Occipital lobe (tissue), 3 donors: ENCODE measurements around the gene CFHR5. TPM values are rescaled to one million over a fixed set of nuclear protein-coding genes. Genes with fewer than 3 reads are reported as not detected.
"Not testable (repeated sequence)": the region's sequence is repeated elsewhere in the genome, so short reads cannot be mapped to it uniquely, and the experiment has no call there.

Experiments
- DNase-seq: peaks from one replicate; lab custom pipeline; 2025; lab: John Stamatoyannopoulos, UW
- small RNA-seq: library from RNA; depleted of rRNA; stranded (forward); fragments of <200 nt; gene quantifications from one replicate; pipeline ENCODE3, GENCODE V24; 2014
- total RNA-seq: library from RNA; depleted of rRNA; stranded (reverse); fragments of >200 nt; gene quantifications from one replicate; pipeline ENCODE4 v1.2.3, GENCODE V29; 2014

The CFHR5 gene
- total RNA-seq, 1 donor from 2014 or later = not detected

DNA sequence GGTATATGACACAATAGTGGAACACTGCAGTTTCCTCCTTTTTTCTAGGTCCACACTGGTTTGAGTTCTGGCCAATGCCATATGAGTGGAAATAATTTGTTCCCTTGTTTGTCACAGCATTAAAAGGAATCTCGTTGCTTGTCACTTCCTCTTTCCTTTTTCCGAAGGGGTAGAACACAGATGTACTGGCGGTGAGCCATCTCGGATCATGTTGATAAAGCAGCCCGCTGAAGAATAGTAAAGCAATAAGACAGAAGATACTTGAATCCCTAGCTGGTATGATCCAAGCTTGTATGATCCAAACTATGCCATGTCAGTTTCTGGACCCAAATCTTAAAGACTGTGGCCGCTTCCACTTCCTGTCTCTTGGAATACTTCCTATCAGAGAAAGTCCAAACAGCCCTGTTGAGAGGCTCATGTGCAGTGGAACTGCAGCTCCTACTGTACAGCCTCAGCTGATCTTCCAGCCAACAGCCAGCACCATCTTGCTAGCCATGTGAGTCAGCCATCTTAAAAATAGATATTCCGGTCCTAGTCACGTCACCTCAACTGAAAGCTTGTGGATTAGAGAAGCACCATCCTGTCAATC is 40.3 kb downstream of the CFHR5 start:
- no peak for DNase-seq

- no peak for DNase-seq
These were observed 44.4 kb downstream of the CFHR5 start for GRCh38 chr1:197021716-197022115.

DNA sequence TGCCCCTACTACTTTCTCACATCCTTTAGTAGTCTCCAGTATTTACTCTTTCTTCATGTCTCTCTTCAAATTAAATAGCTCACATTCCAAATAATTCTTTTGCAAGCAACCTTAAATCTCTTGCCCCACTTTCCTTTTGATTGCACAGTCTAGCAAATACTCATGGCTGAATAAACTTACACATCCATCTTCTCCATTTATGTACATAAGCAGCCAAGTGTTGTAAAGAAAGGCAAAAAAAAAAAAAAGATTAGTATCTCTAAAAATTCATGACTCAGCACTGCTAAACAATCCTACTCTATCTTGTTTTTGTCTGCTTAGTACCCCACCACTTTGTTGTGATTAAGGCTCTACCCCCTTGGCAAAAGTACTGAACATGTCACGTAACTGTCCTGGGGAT is 47.1 kb downstream of the CFHR5 start:
- no peak for DNase-seq

- DNase-seq = no peak
These were observed 50.0 kb downstream of the CFHR5 start for GRCh38 chr1:197027359-197027758.

DNA sequence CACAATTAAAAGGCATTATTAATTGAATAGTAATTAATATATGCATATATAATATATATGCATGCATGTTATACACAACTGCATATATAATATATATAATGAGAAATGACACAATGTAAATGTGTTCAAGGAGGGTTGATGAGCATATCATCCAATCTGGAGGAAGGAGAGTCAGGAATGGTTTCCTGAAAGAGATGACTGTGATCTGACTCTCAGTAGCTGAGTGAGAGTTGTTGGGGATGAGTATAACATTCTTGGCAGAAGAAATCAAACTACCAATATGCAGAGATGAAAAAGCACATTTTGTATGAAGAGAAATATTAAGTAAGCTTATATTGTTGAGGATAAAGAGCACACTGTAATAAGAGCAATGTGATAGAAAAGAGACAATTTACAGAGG is 52.4 kb downstream of the CFHR5 start:
- no peak for DNase-seq

DNA sequence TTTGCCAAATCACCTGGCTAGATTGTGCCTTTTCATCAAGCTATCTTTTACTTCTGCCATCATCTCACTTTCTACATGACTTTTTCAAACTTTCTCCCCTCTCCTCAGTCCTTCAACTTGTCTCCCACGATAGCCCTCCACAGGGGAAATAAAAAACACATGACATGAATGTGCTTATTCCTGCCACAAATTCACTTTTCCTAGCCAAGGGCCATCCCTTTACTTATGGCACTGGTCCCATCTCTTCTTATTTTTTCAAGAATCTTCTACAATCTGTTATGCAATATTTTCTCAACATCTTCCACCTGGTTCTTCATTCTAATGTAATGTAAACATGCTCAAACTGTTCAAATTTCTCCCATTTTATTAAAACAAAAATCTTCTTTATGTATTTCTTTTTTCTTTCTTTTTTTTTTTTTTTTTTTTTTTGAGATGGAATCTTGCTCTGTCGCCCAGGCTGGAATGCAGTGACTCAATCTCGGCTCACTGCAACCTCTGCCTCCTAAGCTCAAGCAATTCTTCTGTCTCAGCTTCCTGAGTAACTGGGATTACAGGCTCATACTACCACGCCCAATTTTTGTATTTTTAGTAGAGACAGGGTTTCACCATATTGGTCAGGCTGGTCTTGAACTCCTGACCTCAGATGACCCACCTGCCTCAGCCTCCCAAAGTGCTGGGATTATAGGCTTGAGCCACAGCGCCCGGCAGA is 57.4 kb downstream of the CFHR5 start:
- not testable (repeated sequence) for DNase-seq

DNA sequence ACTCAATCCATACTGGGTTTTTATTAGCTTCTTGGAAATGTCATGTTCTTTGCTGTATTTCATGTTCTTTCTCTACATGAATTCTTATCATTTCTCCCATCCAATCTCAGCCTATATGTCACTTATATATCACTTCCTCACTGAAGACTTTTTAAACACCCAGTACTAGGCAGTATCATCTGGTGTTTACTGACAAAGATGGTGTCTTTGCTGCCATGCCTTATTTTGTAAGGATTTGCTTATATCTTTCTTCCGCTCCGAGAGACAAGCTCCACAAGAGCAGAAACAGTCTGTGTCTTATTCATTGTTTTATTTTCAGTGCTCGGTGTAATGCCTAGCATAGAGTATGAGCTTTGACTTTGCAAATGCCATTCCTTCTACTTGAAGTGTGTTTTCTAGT is 59.5 kb downstream of the CFHR5 start:
- DNase-seq = no peak

- DNase-seq = no peak
These were observed 64.4 kb downstream of the CFHR5 start for GRCh38 chr1:197041486-197042353.

DNA sequence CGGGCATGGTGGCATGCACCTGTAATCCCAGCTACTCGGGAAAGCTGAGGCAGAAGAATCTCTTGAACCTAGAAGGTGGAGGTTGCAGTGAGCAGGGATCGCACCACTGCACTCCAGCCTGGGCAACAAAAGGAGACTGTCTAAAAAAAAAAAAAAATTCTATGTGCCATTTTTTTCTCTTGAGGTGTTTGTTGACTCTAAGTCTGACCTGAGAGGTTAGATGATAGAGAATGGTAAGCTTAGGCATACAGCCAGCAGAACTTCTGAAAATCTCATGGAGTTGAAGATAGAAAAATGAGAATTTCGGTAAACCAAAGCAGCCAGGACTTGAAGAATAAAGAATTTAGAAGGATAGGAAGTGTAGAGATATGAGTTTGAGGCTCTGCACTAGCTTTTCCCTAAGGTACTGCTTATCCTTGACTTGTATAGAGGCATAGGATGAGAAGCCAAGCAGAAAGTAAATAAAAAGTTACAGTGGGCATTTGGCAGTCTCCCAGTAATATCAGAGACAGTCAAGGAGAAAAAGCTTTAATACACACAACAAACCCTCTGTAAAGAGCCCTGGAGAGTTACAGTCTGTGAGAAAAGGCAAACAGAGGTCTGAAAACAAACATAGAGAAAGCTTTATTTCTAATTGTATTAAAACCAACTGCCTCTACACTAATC is 65.5 kb downstream of the CFHR5 start:
- no peak for DNase-seq

DNA sequence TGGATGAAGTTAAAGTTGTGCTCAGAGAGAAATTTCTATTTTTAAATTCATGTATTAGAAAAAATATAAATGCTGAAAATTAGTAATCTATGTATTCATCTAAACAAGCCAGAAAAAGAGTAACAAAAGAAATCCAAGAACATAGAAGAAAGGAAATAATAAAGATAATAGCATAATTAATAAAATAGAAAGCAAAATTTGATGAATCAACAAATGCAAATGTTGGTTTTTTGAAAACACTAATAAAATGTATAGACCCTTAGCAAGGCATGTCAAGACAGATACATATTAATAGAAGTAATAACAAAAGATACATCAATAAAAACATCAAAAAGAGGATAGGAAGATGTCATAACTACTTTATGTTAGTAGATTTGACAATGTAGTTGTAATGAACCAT is 71.7 kb downstream of the CFHR5 start:
- no peak for DNase-seq

Small RNAs within 50 kb of the gene (small RNA-seq; reads per million reads assigned to genes)
- not detected for gene AL139418.1

Other genes starting within 250 kb of the CFHR5 start
- gene CFHR3, start 202.7 kb upstream of the CFHR5 start, total RNA-seq = not detected
- gene CFHR1, start 157.8 kb upstream of the CFHR5 start, total RNA-seq = 0.94 TPM
- 0.31 TPM for gene CFHR4, start 89.5 kb upstream of the CFHR5 start, total RNA-seq
- not detected for gene CFHR2, start 33.8 kb upstream of the CFHR5 start, total RNA-seq
- gene F13B, start 89.7 kb downstream of the CFHR5 start, total RNA-seq = not detected
- gene ASPM, start 169.1 kb downstream of the CFHR5 start, total RNA-seq = 8.9 TPM
- 114 TPM for gene ZBTB41, start 223.7 kb downstream of the CFHR5 start, total RNA-seq